HPDE6-E6E7 (cell line): ENCODE measurements around the gene EHBP1.
"Not testable (repeated sequence)": the region's sequence is repeated elsewhere in the genome, so short reads cannot be mapped to it uniquely, and the experiment has no call there.

Experiments used
- DNase-seq: peaks from one replicate; pipeline ENCODE4 v3.0.0; 2011; ENCODE audit warnings: missing footprints; ENCODE audit errors: extremely low spot score

The EHBP1 gene

GRCh38 chr2:62705859-62706720, 577 bp downstream of the EHBP1 start:
- peak; percentile 28 for DNase-seq

GRCh38 chr2:62706721-62707521, 1.4 kb downstream of the EHBP1 start:
- DNase-seq = no peak

- no peak for DNase-seq
Observed at GRCh38 chr2:62708751-62709150, 3.2 kb downstream of the EHBP1 start.

- DNase-seq = no peak
Observed at GRCh38 chr2:62711832-62712494, 6.5 kb downstream of the EHBP1 start.

- DNase-seq = not testable (repeated sequence)
Observed at GRCh38 chr2:62713196-62713595, 7.7 kb downstream of the EHBP1 start.

- no peak for DNase-seq
Observed at GRCh38 chr2:62713837-62714236, 8.3 kb downstream of the EHBP1 start.

GRCh38 chr2:62716768-62717167, 11.3 kb downstream of the EHBP1 start:
- DNase-seq = no peak

GRCh38 chr2:62717503-62718081, 12.1 kb downstream of the EHBP1 start:
- DNase-seq = no peak

GRCh38 chr2:62718225-62718822, 12.8 kb downstream of the EHBP1 start:
- no peak for DNase-seq

- DNase-seq = no peak
Observed at GRCh38 chr2:62719757-62720156, 14.2 kb downstream of the EHBP1 start.

GRCh38 chr2:62722679-62723078, 17.2 kb downstream of the EHBP1 start:
- no peak for DNase-seq

- no peak for DNase-seq
Observed at GRCh38 chr2:62723253-62723652, 17.7 kb downstream of the EHBP1 start.

- DNase-seq = no peak
Observed at GRCh38 chr2:62724106-62724505, 18.6 kb downstream of the EHBP1 start.

- no peak for DNase-seq
Observed at GRCh38 chr2:62724886-62725711, 19.6 kb downstream of the EHBP1 start.

GRCh38 chr2:62725712-62726055, 20.2 kb downstream of the EHBP1 start:
- DNase-seq = no peak

GRCh38 chr2:62727259-62727867, 21.9 kb downstream of the EHBP1 start:
- no peak for DNase-seq

- no peak for DNase-seq
Observed at GRCh38 chr2:62727876-62728566, 22.5 kb downstream of the EHBP1 start.

- no peak for DNase-seq
Observed at GRCh38 chr2:62731275-62731674, 25.8 kb downstream of the EHBP1 start.

- DNase-seq = no peak
Observed at GRCh38 chr2:62732262-62732777, 26.8 kb downstream of the EHBP1 start.

- no peak for DNase-seq
Observed at GRCh38 chr2:62733546-62733945, 28.0 kb downstream of the EHBP1 start.
